Measurements from ENCODE around the gene CASTOR1.

The CASTOR1 gene

GRCh38 chr22:30327864-30328345, 38.6 kb upstream of the CASTOR1 start:
- H3K4me3 ChIP-seq (ENCODE audit: low read depth in 1 of 2, low read length in 2 of 2): no peak overlapping the region
- peaks cover 18 to 27% of the 10 kb centered on the region in 2 donors for H3K4me1 ChIP-seq (ENCODE audit: control insufficient read depth in 1 of 2, insufficient read depth in 2 of 2, low read length in 2 of 2)
- H3K9me3 ChIP-seq (ENCODE audit: control insufficient read depth in 1 of 2, low read length in 2 of 2): no peaks in the 10 kb centered on the region
- H3K27ac ChIP-seq (ENCODE audit: low read length): peak overlapping the region; percentile 37
- H3K36me3 ChIP-seq (ENCODE audit: control insufficient read depth in 1 of 2, insufficient read depth in 2 of 2, low read length in 2 of 2): peaks cover 12% of the 10 kb centered on the region in 2 donors
- no peaks in the 10 kb centered on the region for H3K27me3 ChIP-seq (ENCODE audit: low read depth, low read length)

- Histone ChIP-seq H3K27ac (ENCODE audit: low read length) (peak within 1 kb of the TSS; percentile 80), H3K36me3 (ENCODE audit: control insufficient read depth in 1 of 2, insufficient read depth in 2 of 2, low read length in 2 of 2) (peaks cover 4% of the 10 kb centered on the region in 2 donors), H3K4me1 (ENCODE audit: control insufficient read depth in 1 of 2, insufficient read depth in 2 of 2, low read length in 2 of 2) (peaks cover 18 to 29% of the 10 kb centered on the region in 2 donors), H3K9me3 (ENCODE audit: control insufficient read depth in 1 of 2, low read length in 2 of 2) (no peaks in the 10 kb centered on the region), H3K4me3 (ENCODE audit: low read depth in 1 of 2, low read length in 2 of 2) (peak within 1 kb of the TSS; percentile 71 to 74), H3K27me3 (ENCODE audit: low read depth, low read length) (no peaks in the 10 kb centered on the region)
These were observed 37.5 kb upstream of the CASTOR1 start, which contains the start of gene TBC1D10A for GRCh38 chr22:30326706-30327362. TSS of gene TBC1D10A (minus strand) at chr22:30326941. CDS start at chr22:30326881, 60 bp downstream.

GRCh38 chr22:30326255-30326705, 37.0 kb upstream of the CASTOR1 start:
- H3K27me3 ChIP-seq (ENCODE audit: low read depth, low read length): no peaks in the 10 kb centered on the region
- no peak overlapping the region for H3K27ac ChIP-seq (ENCODE audit: low read length)
- H3K4me3 ChIP-seq (ENCODE audit: low read depth in 1 of 2, low read length in 2 of 2): peak overlapping the region; percentile 71 to 74
- no peaks in the 10 kb centered on the region for H3K9me3 ChIP-seq (ENCODE audit: control insufficient read depth in 1 of 2, low read length in 2 of 2)
- peaks cover 4% of the 10 kb centered on the region in 2 donors for H3K36me3 ChIP-seq (ENCODE audit: control insufficient read depth in 1 of 2, insufficient read depth in 2 of 2, low read length in 2 of 2)
- peaks cover 18 to 33% of the 10 kb centered on the region in 2 donors for H3K4me1 ChIP-seq (ENCODE audit: control insufficient read depth in 1 of 2, insufficient read depth in 2 of 2, low read length in 2 of 2)

- Histone ChIP-seq H3K4me3 (ENCODE audit: low read depth in 1 of 2, low read length in 2 of 2) (peak overlapping the region; percentile 71 to 74), H3K4me1 (ENCODE audit: control insufficient read depth in 1 of 2, insufficient read depth in 2 of 2, low read length in 2 of 2) (peaks cover 18 to 38% of the 10 kb centered on the region in 2 donors), H3K27me3 (ENCODE audit: low read depth, low read length) (no peaks in the 10 kb centered on the region), H3K36me3 (ENCODE audit: control insufficient read depth in 1 of 2, insufficient read depth in 2 of 2, low read length in 2 of 2) (peaks cover 2 to 4% of the 10 kb centered on the region in 2 donors), H3K9me3 (ENCODE audit: control insufficient read depth in 1 of 2, low read length in 2 of 2) (no peaks in the 10 kb centered on the region), H3K27ac (ENCODE audit: low read length) (peak overlapping the region; percentile 80)
These were observed 36.5 kb upstream of the CASTOR1 start for GRCh38 chr22:30325724-30326254.

- H3K27me3 ChIP-seq (ENCODE audit: low read depth, low read length): no peaks in the 10 kb centered on the region
- peak overlapping the region; percentile 71 to 74 for H3K4me3 ChIP-seq (ENCODE audit: low read depth in 1 of 2, low read length in 2 of 2)
- H3K4me1 ChIP-seq (ENCODE audit: control insufficient read depth in 1 of 2, insufficient read depth in 2 of 2, low read length in 2 of 2): peaks cover 18 to 39% of the 10 kb centered on the region in 2 donors
- H3K36me3 ChIP-seq (ENCODE audit: control insufficient read depth in 1 of 2, insufficient read depth in 2 of 2, low read length in 2 of 2): peaks cover 0 to 4% of the 10 kb centered on the region in 2 donors
- H3K27ac ChIP-seq (ENCODE audit: low read length): peak overlapping the region; percentile 80
- no peaks in the 10 kb centered on the region for H3K9me3 ChIP-seq (ENCODE audit: control insufficient read depth in 1 of 2, low read length in 2 of 2)
These were observed 35.9 kb upstream of the CASTOR1 start for GRCh38 chr22:30325065-30325720.

- H3K9me3 ChIP-seq (ENCODE audit: control insufficient read depth in 1 of 2, low read length in 2 of 2): no peaks in the 10 kb centered on the region
- H3K4me1 ChIP-seq (ENCODE audit: control insufficient read depth in 1 of 2, insufficient read depth in 2 of 2, low read length in 2 of 2): peaks cover 18 to 50% of the 10 kb centered on the region in 2 donors
- H3K36me3 ChIP-seq (ENCODE audit: control insufficient read depth in 1 of 2, insufficient read depth in 2 of 2, low read length in 2 of 2): peaks cover 0 to 4% of the 10 kb centered on the region in 2 donors
- peak overlapping the region; percentile 80 for H3K27ac ChIP-seq (ENCODE audit: low read length)
- H3K27me3 ChIP-seq (ENCODE audit: low read depth, low read length): no peaks in the 10 kb centered on the region
- H3K4me3 ChIP-seq (ENCODE audit: low read depth in 1 of 2, low read length in 2 of 2): peak overlapping the region; percentile 71 to 74
These were observed 34.9 kb upstream of the CASTOR1 start for GRCh38 chr22:30324014-30324730.

- H3K4me3 ChIP-seq (ENCODE audit: low read depth in 1 of 2, low read length in 2 of 2): no peak overlapping the region
- no peaks in the 10 kb centered on the region for H3K27me3 ChIP-seq (ENCODE audit: low read depth, low read length)
- H3K27ac ChIP-seq (ENCODE audit: low read length): no peak overlapping the region
- peaks cover 0 to 4% of the 10 kb centered on the region in 2 donors for H3K36me3 ChIP-seq (ENCODE audit: control insufficient read depth in 1 of 2, insufficient read depth in 2 of 2, low read length in 2 of 2)
- H3K9me3 ChIP-seq (ENCODE audit: control insufficient read depth in 1 of 2, low read length in 2 of 2): no peaks in the 10 kb centered on the region
- peaks cover 18 to 59% of the 10 kb centered on the region in 2 donors for H3K4me1 ChIP-seq (ENCODE audit: control insufficient read depth in 1 of 2, insufficient read depth in 2 of 2, low read length in 2 of 2)
These were observed 33.9 kb upstream of the CASTOR1 start for GRCh38 chr22:30323246-30323645.

- H3K27ac ChIP-seq (ENCODE audit: low read length): no peak overlapping the region
- no peaks in the 10 kb centered on the region for H3K27me3 ChIP-seq (ENCODE audit: low read depth, low read length)
These were observed 32.2 kb upstream of the CASTOR1 start for GRCh38 chr22:30321461-30321860.

GRCh38 chr22:30320021-30320556, 30.8 kb upstream of the CASTOR1 start:
- Histone ChIP-seq H3K4me3 (ENCODE audit: low read depth in 1 of 2, low read length in 2 of 2) (no peak overlapping the region), H3K36me3 (ENCODE audit: control insufficient read depth in 1 of 2, insufficient read depth in 2 of 2, low read length in 2 of 2) (peaks cover 0 to 4% of the 10 kb centered on the region in 2 donors), H3K9me3 (ENCODE audit: control insufficient read depth in 1 of 2, low read length in 2 of 2) (no peaks in the 10 kb centered on the region), H3K27me3 (ENCODE audit: low read depth, low read length) (no peaks in the 10 kb centered on the region), H3K4me1 (ENCODE audit: control insufficient read depth in 1 of 2, insufficient read depth in 2 of 2, low read length in 2 of 2) (peaks cover 6 to 64% of the 10 kb centered on the region in 2 donors), H3K27ac (ENCODE audit: low read length) (no peak overlapping the region)

More at GRCh38 chr22:30321461-30321860, 32.2 kb upstream of the CASTOR1 start:
- H3K36me3 ChIP-seq (ENCODE audit: control insufficient read depth in 1 of 2, insufficient read depth in 2 of 2, low read length in 2 of 2): peaks cover 0 to 4% of the 10 kb centered on the region in 2 donors
- H3K4me1 ChIP-seq (ENCODE audit: control insufficient read depth in 1 of 2, insufficient read depth in 2 of 2, low read length in 2 of 2): peaks cover 14 to 65% of the 10 kb centered on the region in 2 donors
- H3K4me3 ChIP-seq (ENCODE audit: low read depth in 1 of 2, low read length in 2 of 2): no peak overlapping the region
- H3K9me3 ChIP-seq (ENCODE audit: control insufficient read depth in 1 of 2, low read length in 2 of 2): no peaks in the 10 kb centered on the region

- no peak overlapping the region for H3K27ac ChIP-seq (ENCODE audit: low read length)
- peaks cover 0 to 57% of the 10 kb centered on the region in 2 donors for H3K4me1 ChIP-seq (ENCODE audit: control insufficient read depth in 1 of 2, insufficient read depth in 2 of 2, low read length in 2 of 2)
- H3K27me3 ChIP-seq (ENCODE audit: low read depth, low read length): no peaks in the 10 kb centered on the region
- H3K9me3 ChIP-seq (ENCODE audit: control insufficient read depth in 1 of 2, low read length in 2 of 2): no peaks in the 10 kb centered on the region
- H3K4me3 ChIP-seq (ENCODE audit: low read depth in 1 of 2, low read length in 2 of 2): no peak overlapping the region
- H3K36me3 ChIP-seq (ENCODE audit: control insufficient read depth in 1 of 2, insufficient read depth in 2 of 2, low read length in 2 of 2): peaks cover 0 to 3% of the 10 kb centered on the region in 2 donors
These were observed 29.6 kb upstream of the CASTOR1 start for GRCh38 chr22:30318799-30319419.

All from muscle layer of duodenum (tissue), 2 donors.